ENCODE results near the gene LRRC9.
"Not testable (repeated sequence)": the region's sequence is repeated elsewhere in the genome, so short reads cannot be mapped to it uniquely, and the experiment has no call there.

LRRC9 gene

GRCh38 chr14:60002819-60003492 lies 83.0 kb downstream of the LRRC9 start:
- intact Hi-C loops (cut with DNase I; ENCODE audit: low total_unique reads) = no loop called here

DNA sequence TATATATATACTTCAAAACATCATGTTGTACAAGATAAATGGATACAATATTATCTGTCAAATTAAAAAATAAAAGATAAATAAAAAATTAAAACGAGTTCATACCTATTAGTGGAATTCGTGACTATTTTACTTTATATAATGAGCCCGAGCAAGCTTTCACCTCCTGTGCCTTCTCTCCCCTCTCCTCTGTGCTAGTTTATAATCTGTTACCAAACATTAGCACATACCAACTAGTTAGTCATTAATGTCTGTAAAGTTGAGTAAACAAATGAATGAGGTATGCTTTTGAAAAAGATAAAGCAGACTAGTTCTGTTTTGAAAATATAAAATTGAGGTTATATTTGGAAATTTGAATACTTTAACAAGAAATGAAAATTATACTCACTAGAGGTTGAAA lies 84.0 kb downstream of the LRRC9 start:
- Histone ChIP-seq H3K4me3 (no peak overlapping the region), H3K4me1 (no peaks in the 10 kb centered on the region), H3K9me3 (no peaks in the 10 kb centered on the region), H3K27ac (no peak overlapping the region), H3K36me3 (no peaks in the 10 kb centered on the region), H3K27me3 (no peaks in the 10 kb centered on the region)
- intact Hi-C loops (cut with DNase I; ENCODE audit: low total_unique reads) = no loop called here
- TF ChIP-seq CTCF (IDR thresholded peaks at IDR 0.05) = no peak
- no peak for DNase-seq

More at GRCh38 chr14:60002819-60003492, 83.0 kb downstream of the LRRC9 start:
- no peaks in the 10 kb centered on the region for H3K36me3 ChIP-seq
- peak in 1 of 2 donors; percentile 23 for DNase-seq
- no peak overlapping the region for H3K4me3 ChIP-seq
- TF ChIP-seq CTCF (IDR thresholded peaks at IDR 0.05) = no peak
- H3K9me3 ChIP-seq = no peaks in the 10 kb centered on the region
- no peak overlapping the region for H3K27ac ChIP-seq
- no peaks in the 10 kb centered on the region for H3K4me1 ChIP-seq
- no peaks in the 10 kb centered on the region for H3K27me3 ChIP-seq

GRCh38 chr14:60008042-60008441 lies 88.1 kb downstream of the LRRC9 start:
- Histone ChIP-seq H3K36me3 (no peaks in the 10 kb centered on the region), H3K4me1 (no peaks in the 10 kb centered on the region), H3K9me3 (no peaks in the 10 kb centered on the region), H3K27ac (no peak overlapping the region), H3K27me3 (no peaks in the 10 kb centered on the region), H3K4me3 (no peak overlapping the region)
- TF ChIP-seq CTCF (IDR thresholded peaks at IDR 0.05) = no peak
- intact Hi-C loops (cut with DNase I; ENCODE audit: low total_unique reads) = no loop called here
- DNase-seq = no peak

DNA sequence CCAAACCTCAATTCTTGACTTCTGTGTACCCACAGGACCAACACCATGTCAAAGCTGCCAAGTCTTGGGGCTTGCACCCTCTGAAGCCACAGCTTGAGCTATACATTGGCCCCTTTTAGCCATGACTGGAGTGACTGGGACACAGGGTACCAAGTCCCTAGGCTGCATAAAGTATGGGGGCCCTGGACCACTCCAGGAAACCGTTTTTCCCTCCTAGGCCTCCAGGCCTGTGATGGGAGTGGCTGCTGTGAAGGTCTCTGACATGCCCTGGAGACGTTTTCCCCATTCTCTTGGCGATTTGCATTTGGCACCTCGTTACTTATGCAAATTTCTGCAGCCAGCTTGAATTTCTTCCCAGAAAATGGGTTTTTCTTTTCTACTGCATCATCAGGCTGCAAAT lies 90.3 kb downstream of the LRRC9 start:
- intact Hi-C loops (cut with DNase I; ENCODE audit: low total_unique reads); H3K4me3 ChIP-seq; H3K27ac ChIP-seq; H3K36me3 ChIP-seq; H3K9me3 ChIP-seq; DNase-seq; H3K27me3 ChIP-seq; H3K4me1 ChIP-seq: not testable (repeated sequence)

- no peak for TF ChIP-seq CTCF (IDR thresholded peaks at IDR 0.05)
- Histone ChIP-seq H3K27ac (no peak overlapping the region), H3K36me3 (no peaks in the 10 kb centered on the region), H3K4me1 (no peaks in the 10 kb centered on the region), H3K9me3 (no peaks in the 10 kb centered on the region), H3K27me3 (no peaks in the 10 kb centered on the region), H3K4me3 (no peak overlapping the region)
- no peak for DNase-seq
- intact Hi-C loops (cut with DNase I; ENCODE audit: low total_unique reads) = no loop called here
Measured at GRCh38 chr14:60014402-60014801, 94.5 kb downstream of the LRRC9 start.

DNA sequence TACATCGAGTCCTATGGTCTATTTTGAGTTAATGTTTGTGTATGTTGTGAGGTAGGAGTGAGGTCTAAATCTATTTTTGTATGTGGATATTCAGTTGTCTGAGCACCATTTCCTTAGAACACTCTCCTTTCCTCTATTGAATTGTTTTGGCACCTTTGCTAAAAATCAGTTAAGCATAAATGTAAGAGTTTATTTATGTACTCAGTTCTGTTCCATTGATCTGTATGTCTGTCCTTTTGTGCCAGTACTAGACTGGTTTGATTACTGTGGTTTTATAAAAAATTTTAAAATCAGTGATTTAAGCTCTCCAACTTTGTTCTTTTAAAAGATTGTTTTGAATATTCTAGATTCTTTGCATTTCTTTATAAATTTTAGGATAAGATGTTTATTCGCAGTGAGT lies 101.7 kb downstream of the LRRC9 start:
- intact Hi-C loops (cut with DNase I; ENCODE audit: low total_unique reads) = no loop called here
- no peaks in the 10 kb centered on the region for H3K4me1 ChIP-seq
- no peak for TF ChIP-seq CTCF (IDR thresholded peaks at IDR 0.05)

More for the DNA sequence above, 101.7 kb downstream of the LRRC9 start:
- Histone ChIP-seq H3K9me3 (no peaks in the 10 kb centered on the region), H3K27me3 (no peaks in the 10 kb centered on the region), H3K36me3 (no peaks in the 10 kb centered on the region), H3K27ac (no peak overlapping the region), H3K4me3 (no peak overlapping the region)
- DNase-seq = no peak

Data from tibial artery (tissue), 4 donors.